HG02678 (cell line): Measurements from ENCODE around the gene KANSL3.
"Not testable (repeated sequence)": the region's sequence is repeated elsewhere in the genome, so short reads cannot be mapped to it uniquely, and the experiment has no call there.

Source experiments
- ATAC-seq: cut with Tn5 transposase; IDR thresholded peaks from one replicate; pipeline ENCODE4 v1.9.1; 2021; ENCODE audit warnings: mild to moderate bottlenecking, moderate library complexity; ENCODE audit not compliant: unreplicated experiment

The KANSL3 gene

DNA sequence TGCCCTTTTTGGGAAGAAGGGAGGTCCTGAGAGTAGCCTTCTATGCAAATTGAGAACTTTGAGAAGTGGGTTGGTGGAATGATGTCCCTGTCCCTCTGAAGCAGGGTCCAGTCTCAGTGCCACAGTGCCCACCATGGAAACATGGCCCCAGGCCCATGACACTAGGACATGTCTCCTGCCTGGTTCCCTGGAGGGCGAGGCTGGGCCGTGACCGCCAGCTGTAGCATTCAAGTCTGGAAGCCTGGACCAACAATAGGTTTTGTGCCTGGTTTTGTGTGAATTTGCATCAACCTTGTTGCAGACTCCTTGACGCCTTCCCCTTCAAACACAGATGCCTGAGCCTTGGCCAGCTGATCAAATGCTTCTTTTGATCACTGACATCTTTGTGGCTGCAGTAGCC is 74.1 kb downstream of the KANSL3 start:
- ATAC-seq, result no peak

DNA sequence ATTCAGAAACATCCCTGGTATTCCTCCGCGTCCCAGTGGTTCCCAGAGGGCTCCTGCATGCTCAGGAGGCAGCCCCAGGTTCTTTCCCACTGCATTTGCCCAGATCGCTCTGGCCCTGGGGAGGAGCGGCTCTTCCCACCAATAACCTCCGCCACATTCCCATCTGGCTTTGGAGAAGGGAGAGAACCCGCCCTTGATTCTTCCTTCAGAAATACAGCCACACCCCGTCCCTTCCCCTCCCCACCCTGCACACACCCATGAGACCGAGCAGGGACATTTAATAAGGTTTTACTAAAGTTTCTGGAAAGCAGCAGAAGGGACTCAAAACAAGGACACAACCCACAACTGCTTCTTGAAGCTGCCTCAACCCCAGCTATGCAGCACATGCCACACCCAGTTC is 79.6 kb downstream of the KANSL3 start:
- no peak for ATAC-seq

DNA sequence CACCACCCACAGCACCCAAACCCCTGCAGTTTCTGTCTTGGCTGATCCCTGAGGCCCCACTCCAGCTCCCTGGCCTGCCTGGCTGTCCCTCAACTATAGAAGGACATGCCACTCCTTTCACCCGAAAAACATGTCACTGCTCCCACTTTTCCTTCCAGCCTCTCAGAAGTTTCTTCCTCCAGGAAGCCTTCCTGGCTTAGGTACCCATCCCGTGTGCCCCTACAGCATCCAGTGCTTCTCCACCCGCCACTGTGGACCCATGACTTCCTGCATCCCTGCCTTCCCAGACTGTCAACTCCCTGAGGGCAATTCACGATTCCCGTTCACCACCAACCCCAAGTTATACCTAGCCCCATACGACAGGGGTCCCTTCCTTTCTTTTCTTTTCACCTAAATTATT is 80.1 kb downstream of the KANSL3 start:
- no peak for ATAC-seq

DNA sequence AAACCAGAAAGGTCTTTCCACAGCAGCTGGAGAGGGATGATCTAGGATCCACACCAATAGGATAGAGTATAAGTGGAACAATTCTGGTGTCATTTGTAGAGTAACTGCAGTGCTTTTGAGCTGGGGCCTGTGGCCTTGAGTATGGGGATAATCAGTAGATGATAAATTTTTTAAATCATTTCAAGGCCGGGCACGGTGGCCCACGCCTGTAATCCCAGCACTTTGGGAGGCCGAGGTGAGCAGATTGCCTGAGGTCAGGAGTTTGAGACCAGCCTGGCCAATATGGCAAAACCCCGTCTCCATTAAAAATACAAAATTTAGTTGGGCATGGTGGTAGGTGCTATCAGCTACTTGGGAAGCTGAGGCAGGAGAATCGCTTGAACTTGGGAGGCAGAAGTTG is 80.7 kb downstream of the KANSL3 start:
- ATAC-seq, result not testable (repeated sequence)

DNA sequence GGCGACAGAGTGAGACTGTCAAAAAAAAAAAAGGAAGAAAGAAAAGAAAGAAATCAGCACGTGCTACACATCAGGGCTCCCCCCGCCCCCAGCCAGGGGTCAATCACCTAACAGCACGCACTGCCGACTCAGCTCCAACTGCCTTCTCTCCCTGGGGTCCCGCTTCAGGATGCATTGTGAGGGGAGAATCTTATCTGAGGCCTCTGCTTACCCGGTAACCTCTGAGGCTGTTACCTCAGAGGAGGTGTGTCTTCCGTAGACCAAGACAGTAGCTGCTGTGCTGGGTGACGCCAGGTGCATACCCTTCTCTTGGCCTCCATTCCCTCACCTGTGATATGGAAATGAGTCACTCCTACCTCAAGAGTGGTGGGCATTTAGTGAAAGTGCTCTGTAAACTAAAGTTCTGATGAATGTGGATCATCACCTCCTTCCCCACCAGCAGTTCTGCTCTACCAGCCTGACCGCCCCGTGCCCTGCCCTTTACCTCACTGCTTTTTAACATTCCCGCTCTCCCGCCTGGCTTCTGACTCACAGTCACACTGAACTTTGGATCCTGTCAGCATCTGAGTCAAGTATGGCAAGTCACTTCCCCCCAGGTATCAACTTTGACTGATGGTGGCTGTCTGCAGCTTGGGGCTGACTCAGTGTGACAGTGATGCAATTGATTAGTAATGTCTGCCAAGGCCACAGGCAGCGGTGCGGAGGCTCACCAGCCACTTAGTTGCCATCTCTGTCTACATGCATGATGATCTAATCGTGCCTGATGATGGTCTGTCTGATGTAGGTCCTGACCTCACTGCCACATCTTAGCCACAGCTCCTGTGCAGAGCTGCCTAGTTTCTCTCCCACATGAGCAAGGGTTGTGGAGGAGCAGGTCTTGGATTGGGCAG is 81.4 kb downstream of the KANSL3 start:
- no peak for ATAC-seq

DNA sequence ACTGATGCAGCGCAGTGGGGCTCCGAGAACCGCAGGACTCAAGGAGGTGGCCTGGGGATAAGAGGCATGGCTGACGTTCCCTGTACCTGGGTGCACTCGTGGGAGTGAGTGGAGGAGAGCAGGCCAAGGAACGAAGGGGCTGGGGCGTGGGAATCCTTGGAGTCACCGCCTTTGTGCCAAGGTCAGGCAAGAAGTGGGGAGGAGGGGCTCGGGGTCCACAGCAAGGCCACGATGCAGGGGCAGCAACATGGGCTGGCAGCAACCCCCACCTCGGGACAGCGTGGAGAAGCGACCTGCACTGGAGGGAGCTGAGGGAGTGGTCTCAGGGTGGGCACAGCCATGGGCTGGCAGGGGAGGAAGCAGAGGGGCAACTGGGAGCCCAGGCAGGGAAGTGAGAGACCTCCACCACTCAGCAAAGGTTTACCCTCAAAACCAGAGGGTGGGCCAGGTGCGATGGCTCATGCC is 82.9 kb downstream of the KANSL3 start:
- ATAC-seq, result no peak

DNA sequence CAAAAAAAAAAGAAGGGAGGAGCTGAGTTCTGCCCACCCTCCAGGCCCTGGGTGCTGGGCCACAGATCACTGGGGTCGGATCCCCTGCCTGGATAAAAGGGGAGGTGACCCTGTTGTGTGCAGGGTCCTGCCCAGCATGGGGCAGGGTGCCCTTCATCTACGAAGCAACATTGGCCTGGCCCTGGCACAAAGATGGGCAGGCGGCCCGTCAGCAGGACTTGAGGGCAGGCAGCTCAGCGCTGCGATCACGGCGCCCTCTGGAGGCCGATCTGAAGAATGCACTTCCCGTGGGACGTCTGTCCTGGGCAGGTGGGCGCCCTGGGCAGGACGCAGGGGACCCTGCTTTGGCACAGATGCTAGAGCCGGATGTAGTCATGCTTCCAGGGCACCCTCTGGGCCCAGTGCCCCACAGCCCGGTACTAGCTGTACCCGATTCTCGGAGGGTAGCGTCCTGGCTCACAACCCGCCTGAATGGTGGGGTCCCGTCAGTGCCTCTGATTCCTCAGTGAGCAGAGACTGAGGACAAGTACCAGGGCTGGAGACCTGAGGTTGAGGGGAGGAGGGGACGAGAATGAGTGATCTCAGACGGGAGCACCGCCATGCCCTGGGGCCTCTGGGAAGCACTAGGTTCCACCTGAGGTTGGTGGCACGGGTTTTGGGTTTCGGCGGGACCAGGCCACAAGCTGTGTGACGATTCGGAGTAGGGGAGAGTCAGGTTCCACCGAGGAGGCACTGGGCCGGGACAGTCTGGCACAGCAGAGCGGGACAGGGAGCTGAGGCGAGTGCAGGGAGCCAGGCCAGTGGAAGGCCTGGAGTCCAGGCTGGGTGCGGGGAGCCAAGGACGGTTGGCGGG is 83.6 kb downstream of the KANSL3 start:
- ATAC-seq, result peak; percentile 63

DNA sequence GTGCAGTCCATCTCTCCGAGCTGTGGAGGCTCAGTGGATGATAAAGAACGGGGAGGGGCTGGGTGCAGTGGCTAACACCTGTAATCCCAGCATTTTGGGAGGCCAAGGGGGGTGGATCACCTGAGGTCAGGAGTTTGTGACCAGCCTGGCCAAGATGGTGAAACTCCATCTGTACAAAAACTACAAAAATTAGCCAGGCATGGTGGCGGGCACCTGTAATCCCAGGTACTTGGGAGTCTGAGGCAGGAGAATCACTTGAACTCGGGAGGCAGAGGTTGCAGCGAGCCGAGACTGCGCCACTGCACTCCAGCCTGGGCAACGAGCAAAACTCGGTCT is 84.2 kb downstream of the KANSL3 start:
- not testable (repeated sequence) for ATAC-seq

DNA sequence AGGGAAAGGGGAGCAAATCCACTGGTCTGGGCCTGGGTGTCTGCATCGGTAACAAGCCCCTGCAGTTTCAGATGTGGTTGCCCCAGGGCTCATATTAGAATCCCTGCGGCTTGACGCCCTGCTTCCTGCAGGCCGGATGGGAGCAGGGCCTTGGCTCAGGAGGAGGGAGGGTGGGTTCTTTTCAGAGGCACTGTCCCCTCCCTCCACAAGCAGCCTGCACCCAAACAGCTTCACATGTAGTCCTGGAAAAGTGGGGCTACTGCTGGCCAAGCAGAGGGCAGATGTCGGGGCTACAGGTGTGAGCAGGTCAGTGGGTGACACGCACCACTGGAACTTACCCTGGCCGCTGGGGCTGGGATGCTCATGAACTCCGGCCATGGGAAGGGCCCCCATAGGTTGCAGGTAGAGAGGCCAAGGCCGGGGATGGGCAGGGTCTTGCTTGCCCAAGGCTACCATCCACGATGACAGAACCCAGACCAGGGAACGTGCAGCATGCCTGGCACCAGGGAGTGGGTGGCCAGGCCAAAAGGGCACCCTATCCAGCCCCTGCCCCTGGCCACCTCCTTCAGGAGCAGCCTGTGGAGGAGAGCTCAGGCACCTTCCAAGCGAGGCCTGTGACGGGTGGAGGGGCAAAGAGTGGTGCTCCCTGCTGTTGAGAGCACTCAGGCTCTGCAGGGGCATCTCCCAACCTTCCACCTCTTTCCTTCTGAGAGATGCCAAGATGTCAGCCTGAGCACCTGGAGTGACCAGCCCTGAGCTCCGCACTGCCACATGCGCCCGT is 84.7 kb downstream of the KANSL3 start:
- no peak for ATAC-seq

DNA sequence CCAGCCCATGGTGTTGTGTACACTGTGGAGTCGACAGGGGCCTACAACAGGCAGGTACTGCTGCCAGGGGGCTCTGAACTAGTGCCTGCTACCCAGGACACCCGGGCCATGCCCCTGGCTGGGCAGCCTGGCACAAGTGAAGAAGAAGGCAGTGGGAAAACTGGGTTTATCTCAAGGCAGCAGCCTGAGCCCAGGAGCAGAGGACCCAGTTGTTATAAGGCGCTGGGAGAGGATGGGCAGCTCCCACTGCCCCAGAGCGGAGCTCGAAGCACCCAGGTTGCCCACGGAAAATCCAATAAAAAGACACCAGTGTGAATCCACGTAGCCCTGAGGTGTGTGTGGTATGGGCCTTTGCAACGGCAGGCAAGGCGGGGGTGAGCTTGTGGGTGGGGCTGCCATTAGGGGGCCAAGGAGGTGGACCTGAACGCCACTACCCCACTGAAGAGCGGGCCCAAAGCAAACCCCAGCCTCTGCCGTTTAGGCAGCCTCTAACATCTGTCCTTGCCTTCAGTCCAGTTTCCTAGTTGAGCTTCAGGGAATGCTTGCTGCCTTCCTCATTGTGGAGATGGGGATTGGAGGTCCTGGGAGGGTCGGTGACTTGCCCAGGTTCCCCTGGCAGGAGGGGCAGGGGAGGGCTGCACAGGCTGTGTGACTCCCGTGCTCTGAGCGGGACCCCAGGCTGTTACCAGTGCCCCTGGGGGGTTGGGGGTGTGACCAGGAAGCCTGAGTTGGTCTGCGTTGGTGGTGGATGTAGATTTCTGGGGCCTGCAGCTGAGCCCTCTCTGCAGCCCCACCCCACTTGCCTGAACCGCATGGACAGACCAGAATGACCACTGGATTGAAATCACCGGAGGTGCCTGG is 85.6 kb downstream of the KANSL3 start:
- no peak for ATAC-seq

DNA sequence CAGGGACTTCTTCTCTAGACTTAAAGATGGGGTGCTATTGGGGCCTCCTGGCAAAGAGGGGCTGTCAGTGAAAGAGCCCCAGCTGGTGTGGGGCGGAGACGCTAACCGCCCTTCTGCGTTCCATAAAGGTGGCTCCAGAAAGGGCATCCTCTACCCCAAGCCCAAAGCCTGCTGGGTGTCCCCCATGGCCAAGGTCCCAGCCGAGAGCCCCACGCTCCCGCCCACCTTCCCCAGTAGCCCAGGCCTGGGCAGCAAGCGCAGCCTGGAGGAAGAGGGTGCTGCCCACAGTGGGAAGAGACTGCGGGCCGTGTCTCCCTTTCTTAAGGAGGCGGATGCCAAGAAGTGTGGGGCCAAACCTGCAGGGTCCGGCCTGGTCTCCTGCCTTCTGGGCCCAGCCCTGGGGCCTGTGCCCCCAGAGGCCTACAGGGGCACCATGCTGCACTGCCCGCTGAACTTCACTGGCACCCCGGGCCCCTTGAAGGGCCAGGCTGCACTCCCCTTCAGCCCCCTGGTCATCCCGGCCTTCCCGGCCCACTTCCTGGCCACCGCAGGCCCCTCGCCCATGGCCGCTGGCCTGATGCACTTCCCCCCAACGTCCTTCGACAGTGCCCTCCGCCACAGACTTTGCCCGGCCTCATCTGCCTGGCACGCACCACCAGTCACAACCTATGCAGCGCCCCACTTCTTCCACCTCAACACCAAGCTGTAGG is 86.4 kb downstream of the KANSL3 start:
- ATAC-seq, result no peak

DNA sequence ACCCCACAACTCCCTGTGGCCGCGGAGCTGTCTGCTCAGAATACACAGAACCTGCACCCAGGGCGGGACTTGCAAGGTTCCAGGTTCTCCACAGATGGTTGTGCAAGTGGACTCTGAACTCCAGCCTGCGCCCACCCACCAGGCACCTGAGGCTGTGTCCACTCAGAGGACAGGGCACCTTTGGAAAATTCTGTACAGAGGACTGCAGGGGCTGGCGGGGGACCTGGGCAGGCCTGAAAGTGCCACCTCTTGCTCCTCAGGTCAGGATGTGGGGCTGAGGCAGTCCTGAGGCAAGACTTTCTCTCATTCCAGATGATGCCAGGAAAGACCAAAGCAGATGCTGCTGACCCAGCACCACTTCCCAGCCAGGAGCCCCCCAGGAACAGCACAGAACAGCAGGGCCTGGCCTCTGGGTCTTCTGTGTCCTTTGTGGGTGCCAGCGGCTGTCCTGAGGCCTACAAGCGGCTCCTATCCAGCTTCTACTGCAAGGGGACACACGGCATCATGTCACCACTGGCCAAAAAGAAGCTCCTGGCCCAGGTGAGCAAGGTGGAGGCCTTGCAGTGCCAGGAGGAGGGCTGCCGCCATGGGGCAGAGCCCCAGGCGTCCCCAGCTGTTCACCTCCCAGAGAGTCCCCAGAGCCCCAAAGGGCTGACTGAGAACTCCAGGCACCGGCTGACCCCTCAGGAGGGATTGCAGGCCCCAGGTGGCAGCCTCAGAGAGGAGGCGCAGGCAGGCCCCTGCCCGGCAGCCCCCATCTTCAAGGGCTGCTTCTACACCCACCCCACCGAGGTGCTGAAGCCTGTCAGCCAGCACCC is 87.1 kb downstream of the KANSL3 start:
- ATAC-seq, result no peak

DNA sequence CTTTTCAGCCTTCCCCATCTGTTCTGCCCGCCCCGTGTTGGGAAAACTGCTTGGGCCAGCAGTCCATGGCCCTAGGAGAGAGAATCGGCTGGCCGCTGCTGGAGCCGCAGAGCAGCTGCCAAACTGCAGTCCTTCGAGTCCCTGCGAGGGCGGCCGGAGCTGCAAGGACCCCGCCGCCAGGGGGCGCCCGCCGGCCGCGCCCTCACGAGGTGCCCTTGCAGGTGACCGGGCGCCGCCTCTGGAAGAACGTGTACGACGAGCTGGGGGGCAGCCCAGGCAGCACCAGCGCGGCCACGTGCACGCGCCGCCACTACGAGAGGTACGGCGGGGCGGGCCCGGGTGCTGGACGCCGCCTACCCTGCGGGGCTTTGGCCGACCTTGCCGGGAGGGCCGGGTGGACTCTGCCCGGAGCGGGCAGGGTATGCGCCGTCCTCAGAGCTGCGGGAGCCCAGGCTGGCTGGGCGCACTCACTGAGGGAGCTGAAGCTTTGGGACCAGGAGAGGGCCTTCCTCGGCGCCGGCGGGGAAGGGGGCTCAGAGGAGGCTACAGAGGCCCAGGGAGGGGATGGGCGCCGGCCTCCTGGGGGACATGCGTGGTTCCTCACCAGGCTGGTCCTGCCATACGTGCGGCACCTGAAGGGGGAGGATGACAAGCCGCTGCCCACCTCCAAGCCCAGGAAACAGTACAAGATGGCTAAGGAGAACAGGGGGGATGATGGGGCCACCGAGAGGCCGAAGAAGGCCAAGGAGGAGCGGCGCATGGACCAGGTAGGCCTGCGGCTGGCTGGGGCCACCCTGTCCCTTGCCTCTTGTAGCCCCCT is 87.9 kb downstream of the KANSL3 start:
- no peak for ATAC-seq

DNA sequence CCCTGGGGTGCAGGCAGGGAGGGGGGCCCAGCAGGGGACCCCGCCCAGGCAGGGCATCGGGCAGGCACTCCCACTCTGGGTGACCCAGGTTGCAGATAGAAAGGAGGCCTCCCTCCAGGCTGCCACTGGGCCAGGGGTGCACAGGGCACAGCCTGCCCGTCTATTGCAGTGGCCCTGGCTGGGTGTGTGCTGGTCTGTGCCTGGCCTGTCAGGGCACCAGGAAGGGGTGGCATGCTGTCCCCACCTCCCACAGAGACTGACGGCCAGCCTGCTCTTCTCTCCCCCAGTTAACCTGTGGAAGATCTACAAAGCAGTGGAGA is 88.7 kb downstream of the KANSL3 start:
- ATAC-seq, result no peak

DNA sequence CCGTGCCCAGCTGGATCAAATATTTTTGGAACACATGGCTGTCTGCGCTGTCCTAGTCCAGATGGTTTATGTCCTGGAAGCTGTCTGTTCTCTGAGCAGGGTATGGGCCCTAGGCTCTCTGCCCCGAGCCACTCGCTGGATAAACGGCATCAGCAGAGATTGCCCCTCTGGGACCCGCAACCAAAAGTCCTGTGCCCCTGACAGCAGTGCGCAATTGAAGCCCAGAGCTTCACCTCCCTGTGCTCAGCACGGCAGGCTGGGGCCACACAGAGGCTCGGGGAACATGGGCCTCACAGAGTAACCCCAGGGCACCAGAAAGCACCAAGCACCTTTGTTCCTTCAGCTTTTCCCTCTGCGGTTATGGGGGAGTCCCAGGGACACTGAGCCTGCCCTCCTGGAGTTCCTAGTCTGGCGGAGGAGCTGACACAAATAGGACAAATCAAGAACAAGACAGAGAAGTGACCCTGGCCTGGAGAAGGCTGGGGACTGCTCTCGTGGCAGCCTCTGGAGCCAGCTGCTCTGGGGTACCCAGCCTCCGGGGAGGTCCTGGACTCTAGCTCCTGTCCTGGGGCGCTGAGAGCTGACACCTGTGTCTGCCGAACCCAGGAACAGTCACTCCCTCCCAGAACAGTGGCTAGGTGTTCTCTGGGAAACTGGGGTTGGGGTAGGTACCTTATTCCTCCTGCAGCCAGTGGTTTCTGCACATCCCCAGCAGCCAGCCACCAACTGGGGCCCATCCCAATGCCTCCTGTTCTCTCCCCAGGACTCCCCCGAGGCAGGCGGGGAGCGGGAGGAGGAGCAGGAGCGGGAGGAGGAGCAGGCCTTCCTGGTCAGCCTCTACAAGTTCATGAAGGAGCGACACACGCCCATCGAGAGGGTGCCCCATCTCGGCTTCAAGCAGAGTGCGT is 89.3 kb downstream of the KANSL3 start:
- ATAC-seq, result no peak

DNA sequence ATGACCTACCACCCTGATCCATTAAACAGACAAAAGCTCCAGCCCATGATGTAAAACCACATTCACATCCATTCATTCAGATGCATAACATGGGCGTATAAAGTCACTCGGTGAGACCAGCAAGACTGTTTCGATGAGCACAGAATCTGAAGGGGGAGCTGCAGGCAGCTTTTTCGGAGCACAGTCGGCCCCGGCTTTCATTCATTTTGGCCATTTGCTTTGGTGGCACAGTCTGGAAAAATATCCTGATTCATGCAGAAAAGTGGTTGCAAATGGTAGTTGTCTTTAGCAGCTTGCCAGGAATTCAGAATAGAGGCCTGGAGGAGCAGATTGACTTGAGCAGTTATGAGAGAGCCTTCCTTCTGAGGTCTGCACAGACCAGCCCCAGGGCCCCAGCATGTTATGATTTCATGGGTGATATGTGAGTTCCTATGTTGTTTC is 90.4 kb downstream of the KANSL3 start:
- ATAC-seq, result no peak

DNA sequence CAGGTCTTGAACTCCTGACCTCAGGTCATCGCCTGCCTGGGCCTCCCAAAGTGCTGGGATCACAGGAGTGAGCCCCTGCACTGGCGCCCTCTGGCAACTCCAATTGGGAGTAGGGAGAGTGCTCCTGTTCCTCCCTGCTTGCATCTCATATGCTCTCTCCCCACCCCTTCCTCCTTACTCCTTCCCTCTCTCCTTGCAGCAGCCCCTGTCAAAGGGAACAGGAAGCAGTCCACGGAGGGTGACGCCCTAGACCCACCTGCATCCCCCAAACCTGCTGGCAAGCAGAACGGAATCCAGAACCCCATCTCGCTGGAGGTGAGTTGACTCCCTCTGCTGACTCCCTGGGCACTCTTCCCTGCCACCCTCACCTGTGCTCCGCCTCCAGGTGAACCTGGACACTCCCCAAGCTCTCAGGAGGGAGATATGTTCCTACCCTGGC is 90.9 kb downstream of the KANSL3 start:
- ATAC-seq, result no peak
